ENCODE results near the gene AMFR. TPM values are rescaled to one million over a fixed set of nuclear protein-coding genes. Genes with fewer than 3 reads are reported as not detected.

Gene AMFR
- total and polyA plus RNA-seq, 2 of the 13 experiments (the other 11 are each of a cell fraction or from before 2014, with no cell fraction given): 52.9 to 108 TPM

DNA sequence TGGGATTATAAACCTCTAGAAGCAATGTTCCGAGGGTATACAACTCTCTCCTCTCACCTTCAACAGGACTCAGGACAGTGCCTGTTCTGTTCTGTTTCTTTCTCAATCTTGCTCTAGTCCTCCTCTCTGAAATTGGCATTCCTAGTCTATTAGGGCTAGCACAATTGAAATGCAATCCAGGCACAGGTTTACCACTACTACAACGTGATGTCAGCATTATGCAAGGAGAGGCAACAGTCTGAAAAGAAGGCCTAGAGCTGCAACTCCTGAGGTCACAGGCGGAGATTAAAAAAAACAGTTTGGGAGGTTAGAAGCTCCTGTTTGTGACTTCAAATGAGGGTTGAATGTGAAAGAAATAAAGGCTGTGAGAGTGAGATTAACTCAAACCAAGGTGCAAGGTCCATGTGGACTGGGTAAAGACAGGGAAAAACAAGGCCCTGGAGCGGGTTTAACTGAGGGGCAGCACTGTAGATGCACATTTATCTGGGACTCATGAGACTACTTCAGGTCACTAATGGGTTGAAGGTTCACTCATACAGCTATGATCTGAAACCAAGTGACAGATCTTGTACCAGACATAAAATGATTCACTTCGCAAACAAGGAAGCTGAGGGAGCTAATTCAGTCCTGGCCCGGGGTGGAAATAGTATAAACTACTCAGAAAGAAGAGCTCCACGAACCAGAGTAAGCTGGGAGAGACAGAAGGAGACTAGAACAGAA lies 16.8 kb downstream of the AMFR start (continued):
- TF ChIP-seq, protein P1, sequence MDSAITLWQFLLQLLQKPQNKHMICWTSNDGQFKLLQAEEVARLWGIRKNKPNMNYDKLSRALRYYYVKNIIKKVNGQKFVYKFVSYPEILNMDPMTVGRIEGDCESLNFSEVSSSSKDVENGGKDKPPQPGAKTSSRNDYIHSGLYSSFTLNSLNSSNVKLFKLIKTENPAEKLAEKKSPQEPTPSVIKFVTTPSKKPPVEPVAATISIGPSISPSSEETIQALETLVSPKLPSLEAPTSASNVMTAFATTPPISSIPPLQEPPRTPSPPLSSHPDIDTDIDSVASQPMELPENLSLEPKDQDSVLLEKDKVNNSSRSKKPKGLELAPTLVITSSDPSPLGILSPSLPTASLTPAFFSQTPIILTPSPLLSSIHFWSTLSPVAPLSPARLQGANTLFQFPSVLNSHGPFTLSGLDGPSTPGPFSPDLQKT (CRISPR knock-in tag; IDR thresholded peaks at IDR 0.05; ENCODE audit: borderline replicate concordance): no peak
- TF ChIP-seq JUNB (CRISPR knock-in tag; IDR thresholded peaks at IDR 0.05; ENCODE audit: borderline replicate concordance): no peak
- TF ChIP-seq, protein P2, sequence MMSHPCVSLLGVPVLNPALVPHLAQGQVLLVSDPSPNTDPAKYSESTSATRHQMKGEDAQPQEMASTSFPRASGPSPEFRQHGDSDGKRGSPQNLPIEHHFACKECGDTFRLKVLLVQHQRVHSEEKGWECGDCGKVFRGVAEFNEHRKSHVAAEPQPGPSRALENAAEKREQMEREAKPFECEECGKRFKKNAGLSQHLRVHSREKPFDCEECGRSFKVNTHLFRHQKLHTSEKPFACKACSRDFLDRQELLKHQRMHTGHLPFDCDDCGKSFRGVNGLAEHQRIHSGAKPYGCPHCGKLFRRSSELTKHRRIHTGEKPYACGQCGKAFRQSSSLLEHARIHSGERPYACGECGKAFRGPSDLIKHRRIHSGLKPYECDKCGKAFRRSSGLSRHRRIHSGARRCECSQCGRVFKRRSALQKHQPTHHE (CRISPR knock-in tag; IDR thresholded peaks at IDR 0.05; ENCODE audit: borderline replicate concordance): no peak
- no peak for TF ChIP-seq ZNF841 (CRISPR knock-in tag; IDR thresholded peaks at IDR 0.05; ENCODE audit: borderline replicate concordance)
- TF ChIP-seq RXRB (CRISPR knock-in tag; IDR thresholded peaks at IDR 0.05; ENCODE audit: borderline replicate concordance): no peak
- TF ChIP-seq LCORL (IDR thresholded peaks at IDR 0.05): no peak
- peak; percentile 33; the same call in 1 of the 2 replicates for TF ChIP-seq LCORL (CRISPR knock-in tag; IDR thresholded peaks at IDR 0.05)
- TF ChIP-seq, protein P3, sequence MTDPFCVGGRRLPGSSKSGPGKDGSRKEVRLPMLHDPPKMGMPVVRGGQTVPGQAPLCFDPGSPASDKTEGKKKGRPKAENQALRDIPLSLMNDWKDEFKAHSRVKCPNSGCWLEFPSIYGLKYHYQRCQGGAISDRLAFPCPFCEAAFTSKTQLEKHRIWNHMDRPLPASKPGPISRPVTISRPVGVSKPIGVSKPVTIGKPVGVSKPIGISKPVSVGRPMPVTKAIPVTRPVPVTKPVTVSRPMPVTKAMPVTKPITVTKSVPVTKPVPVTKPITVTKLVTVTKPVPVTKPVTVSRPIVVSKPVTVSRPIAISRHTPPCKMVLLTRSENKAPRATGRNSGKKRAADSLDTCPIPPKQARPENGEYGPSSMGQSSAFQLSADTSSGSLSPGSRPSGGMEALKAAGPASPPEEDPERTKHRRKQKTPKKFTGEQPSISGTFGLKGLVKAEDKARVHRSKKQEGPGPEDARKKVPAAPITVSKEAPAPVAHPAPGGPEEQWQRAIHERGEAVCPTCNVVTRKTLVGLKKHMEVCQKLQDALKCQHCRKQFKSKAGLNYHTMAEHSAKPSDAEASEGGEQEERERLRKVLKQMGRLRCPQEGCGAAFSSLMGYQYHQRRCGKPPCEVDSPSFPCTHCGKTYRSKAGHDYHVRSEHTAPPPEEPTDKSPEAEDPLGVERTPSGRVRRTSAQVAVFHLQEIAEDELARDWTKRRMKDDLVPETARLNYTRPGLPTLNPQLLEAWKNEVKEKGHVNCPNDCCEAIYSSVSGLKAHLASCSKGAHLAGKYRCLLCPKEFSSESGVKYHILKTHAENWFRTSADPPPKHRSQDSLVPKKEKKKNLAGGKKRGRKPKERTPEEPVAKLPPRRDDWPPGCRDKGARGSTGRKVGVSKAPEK (CRISPR knock-in tag; IDR thresholded peaks at IDR 0.05; ENCODE audit: borderline replicate concordance): no peak
- TF ChIP-seq, protein P4, sequence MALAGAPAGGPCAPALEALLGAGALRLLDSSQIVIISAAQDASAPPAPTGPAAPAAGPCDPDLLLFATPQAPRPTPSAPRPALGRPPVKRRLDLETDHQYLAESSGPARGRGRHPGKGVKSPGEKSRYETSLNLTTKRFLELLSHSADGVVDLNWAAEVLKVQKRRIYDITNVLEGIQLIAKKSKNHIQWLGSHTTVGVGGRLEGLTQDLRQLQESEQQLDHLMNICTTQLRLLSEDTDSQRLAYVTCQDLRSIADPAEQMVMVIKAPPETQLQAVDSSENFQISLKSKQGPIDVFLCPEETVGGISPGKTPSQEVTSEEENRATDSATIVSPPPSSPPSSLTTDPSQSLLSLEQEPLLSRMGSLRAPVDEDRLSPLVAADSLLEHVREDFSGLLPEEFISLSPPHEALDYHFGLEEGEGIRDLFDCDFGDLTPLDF (CRISPR knock-in tag; IDR thresholded peaks at IDR 0.05): no peak
- TF ChIP-seq RAD51 (IDR thresholded peaks at IDR 0.05; ENCODE audit: borderline replicate concordance): no peak
- TF ChIP-seq MXI1 (IDR thresholded peaks at IDR 0.05; ENCODE audit: borderline replicate concordance, low read depth, low read length): peak; percentile 21; the same call in 1 of the 3 replicates
- TF ChIP-seq, protein P5, sequence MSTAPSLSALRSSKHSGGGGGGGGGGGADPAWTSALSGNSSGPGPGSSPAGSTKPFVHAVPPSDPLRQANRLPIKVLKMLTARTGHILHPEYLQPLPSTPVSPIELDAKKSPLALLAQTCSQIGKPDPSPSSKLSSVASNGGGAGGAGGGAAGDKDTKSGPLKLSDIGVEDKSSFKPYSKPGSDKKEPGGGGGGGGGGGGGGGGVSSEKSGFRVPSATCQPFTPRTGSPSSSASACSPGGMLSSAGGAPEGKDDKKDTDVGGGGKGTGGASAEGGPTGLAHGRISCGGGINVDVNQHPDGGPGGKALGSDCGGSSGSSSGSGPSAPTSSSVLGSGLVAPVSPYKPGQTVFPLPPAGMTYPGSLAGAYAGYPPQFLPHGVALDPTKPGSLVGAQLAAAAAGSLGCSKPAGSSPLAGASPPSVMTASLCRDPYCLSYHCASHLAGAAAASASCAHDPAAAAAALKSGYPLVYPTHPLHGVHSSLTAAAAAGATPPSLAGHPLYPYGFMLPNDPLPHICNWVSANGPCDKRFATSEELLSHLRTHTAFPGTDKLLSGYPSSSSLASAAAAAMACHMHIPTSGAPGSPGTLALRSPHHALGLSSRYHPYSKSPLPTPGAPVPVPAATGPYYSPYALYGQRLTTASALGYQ (CRISPR knock-in tag; IDR thresholded peaks at IDR 0.05): no peak
- no peak for TF ChIP-seq RORA (CRISPR knock-in tag; IDR thresholded peaks at IDR 0.05)
- TF ChIP-seq, protein P6, sequence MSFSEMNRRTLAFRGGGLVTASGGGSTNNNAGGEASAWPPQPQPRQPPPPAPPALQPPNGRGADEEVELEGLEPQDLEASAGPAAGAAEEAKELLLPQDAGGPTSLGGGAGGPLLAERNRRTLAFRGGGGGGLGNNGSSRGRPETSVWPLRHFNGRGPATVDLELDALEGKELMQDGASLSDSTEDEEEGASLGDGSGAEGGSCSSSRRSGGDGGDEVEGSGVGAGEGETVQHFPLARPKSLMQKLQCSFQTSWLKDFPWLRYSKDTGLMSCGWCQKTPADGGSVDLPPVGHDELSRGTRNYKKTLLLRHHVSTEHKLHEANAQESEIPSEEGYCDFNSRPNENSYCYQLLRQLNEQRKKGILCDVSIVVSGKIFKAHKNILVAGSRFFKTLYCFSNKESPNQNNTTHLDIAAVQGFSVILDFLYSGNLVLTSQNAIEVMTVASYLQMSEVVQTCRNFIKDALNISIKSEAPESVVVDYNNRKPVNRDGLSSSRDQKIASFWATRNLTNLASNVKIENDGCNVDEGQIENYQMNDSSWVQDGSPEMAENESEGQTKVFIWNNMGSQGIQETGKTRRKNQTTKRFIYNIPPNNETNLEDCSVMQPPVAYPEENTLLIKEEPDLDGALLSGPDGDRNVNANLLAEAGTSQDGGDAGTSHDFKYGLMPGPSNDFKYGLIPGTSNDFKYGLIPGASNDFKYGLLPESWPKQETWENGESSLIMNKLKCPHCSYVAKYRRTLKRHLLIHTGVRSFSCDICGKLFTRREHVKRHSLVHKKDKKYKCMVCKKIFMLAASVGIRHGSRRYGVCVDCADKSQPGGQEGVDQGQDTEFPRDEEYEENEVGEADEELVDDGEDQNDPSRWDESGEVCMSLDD (CRISPR knock-in tag; IDR thresholded peaks at IDR 0.05; ENCODE audit: borderline replicate concordance): no peak
- TF ChIP-seq ISL2 (CRISPR knock-in tag; IDR thresholded peaks at IDR 0.05): no peak
- no peak for TF ChIP-seq ZNF577 (CRISPR knock-in tag; IDR thresholded peaks at IDR 0.05; ENCODE audit: borderline replicate concordance, low read depth)
